GM06990 (cell line): ENCODE data around the gene NCAPD2.
"Not testable (repeated sequence)": the region's sequence is repeated elsewhere in the genome, so short reads cannot be mapped to it uniquely, and the experiment has no call there.

Experiments
- DNase-seq: peaks from one replicate; pipeline ENCODE4 v3.0.0-alpha.2; 2011; ENCODE audit not compliant: insufficient read length; ENCODE audit errors: extremely low read depth
- H3K27me3 ChIP-seq: replicated peaks from 2 replicates; pipeline ENCODE4 v1.6.0; 2011; ENCODE audit warnings: low read length; ENCODE audit not compliant: control insufficient read depth, insufficient read depth
- H3K36me3 ChIP-seq: 2 replicates; pipeline ENCODE4 v1.5.1; 2011; ENCODE audit warnings: low read length; ENCODE audit not compliant: control insufficient read depth, insufficient read depth
- H3K4me3 ChIP-seq: replicated peaks from 2 replicates; pipeline ENCODE4 v1.5.1; 2011; ENCODE audit warnings: low read depth, mild to moderate bottlenecking, control low read depth, low read length
- TF ChIP-seq, protein P1 (sequence below): IDR thresholded peaks from 2 replicates; pipeline ENCODE4 v1.5.1; 2011; ENCODE audit warnings: low read length, control low read depth, mild to moderate bottlenecking, inconsistent platforms; ENCODE audit not compliant: insufficient read depth, poor library complexity, severe bottlenecking

The NCAPD2 gene

DNA sequence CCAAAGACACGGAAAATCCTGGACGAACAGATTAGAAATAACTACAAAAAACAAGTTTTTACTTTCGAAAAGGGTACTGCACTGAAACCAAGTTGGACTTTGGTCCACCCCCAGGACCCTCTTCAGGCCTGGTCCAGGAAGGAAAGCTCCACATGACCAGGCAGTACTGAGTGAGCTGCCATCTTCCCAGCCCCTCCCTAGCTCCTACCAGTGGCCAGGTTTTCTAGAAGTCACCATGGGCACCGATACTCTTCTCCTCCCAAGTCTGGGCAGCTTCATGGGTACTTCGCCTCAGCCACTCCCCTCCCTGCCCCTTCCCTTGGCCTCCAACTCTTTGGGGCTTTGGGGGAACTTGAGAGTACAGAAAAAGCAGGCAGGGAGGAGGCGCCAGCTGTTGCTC lies 30.0 kb upstream of the NCAPD2 start:
- TF ChIP-seq, protein P1, sequence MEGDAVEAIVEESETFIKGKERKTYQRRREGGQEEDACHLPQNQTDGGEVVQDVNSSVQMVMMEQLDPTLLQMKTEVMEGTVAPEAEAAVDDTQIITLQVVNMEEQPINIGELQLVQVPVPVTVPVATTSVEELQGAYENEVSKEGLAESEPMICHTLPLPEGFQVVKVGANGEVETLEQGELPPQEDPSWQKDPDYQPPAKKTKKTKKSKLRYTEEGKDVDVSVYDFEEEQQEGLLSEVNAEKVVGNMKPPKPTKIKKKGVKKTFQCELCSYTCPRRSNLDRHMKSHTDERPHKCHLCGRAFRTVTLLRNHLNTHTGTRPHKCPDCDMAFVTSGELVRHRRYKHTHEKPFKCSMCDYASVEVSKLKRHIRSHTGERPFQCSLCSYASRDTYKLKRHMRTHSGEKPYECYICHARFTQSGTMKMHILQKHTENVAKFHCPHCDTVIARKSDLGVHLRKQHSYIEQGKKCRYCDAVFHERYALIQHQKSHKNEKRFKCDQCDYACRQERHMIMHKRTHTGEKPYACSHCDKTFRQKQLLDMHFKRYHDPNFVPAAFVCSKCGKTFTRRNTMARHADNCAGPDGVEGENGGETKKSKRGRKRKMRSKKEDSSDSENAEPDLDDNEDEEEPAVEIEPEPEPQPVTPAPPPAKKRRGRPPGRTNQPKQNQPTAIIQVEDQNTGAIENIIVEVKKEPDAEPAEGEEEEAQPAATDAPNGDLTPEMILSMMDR: no peak
- Histone ChIP-seq H3K36me3 (peaks cover 41% of the 10 kb centered on the region), H3K27me3 (no peaks in the 10 kb centered on the region), H3K4me3 (no peak overlapping the region)
- DNase-seq: no peak

DNA sequence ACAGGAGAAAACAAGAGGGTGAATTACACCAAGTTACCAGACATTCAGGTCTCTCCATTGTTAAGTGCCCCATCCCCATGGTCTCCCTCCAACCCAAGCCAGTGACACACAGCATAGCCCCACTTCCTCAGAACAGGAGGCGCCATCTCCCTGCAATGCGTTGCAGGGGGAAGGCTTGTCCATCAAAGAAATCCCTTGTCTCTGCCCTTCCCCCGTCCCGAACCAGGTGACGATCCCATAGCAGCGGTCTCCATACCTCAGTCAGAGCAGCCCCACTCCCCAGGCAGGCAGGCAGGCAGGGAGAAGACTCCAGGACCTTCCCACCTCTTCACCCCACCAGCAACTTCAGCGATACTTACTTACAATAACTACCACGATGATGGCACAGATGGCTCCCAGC lies 29.4 kb upstream of the NCAPD2 start:
- no peak for DNase-seq
- Histone ChIP-seq H3K36me3 (peaks cover 40% of the 10 kb centered on the region), H3K4me3 (no peak overlapping the region), H3K27me3 (no peaks in the 10 kb centered on the region)
- TF ChIP-seq, protein P1: no peak

DNA sequence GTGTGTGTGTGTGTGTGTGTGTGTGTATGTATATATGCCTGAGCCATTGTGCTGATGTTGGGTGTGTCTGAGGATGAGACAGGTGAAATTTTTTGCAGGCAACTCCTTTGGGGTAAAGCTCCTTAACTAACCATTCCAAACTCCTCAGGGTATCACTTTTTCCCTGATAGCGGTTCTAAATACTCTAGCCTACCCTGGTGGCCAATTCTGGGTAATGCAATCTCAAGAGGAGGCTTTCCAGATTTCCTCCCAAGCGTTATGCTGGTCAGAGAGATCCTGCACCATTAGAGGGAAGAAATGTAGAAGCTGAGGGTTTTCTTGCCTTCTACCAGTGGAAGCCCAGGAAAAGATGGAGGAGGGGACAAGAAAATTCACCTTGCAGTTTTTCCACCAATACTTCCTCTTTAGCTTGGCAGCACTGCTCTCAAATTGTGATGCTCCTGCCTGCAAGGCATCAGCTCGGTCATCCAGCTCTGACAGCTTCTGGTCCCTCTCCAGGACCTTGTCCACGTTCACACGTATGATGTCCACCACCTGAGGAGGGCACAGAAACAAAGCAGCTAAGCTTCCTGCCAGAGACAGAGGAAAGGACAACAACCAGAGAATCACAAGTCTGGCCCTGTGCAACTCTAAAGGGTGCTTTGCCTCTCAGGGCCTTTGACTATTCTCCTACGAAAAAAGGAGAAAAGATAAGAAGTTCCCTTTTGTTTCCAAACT lies 28.3 kb upstream of the NCAPD2 start:
- no peak for DNase-seq
- Histone ChIP-seq H3K4me3 (no peak overlapping the region), H3K36me3 (peaks cover 38% of the 10 kb centered on the region), H3K27me3 (no peaks in the 10 kb centered on the region)
- TF ChIP-seq, protein P1: peak; percentile 89

DNA sequence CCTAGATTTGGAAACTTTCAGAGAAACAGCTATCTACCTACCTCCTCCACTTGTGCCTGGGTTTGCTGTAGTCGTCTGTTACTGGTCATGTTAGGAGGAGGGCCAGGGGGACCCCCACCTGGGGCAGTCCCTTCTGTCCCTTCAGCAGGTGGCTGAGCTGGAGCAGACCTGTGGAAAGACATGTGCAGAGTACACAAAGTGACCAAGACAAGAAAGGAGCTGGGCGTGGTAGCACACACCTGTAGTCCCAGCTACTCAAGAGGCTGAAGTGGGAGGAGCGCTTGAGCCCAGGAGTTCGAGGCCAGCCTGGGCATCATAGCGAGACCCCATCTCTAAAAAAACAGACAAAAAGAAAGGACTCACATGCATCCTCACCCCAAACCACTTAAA lies 27.7 kb upstream of the NCAPD2 start:
- TF ChIP-seq, protein P1: no peak

DNA sequence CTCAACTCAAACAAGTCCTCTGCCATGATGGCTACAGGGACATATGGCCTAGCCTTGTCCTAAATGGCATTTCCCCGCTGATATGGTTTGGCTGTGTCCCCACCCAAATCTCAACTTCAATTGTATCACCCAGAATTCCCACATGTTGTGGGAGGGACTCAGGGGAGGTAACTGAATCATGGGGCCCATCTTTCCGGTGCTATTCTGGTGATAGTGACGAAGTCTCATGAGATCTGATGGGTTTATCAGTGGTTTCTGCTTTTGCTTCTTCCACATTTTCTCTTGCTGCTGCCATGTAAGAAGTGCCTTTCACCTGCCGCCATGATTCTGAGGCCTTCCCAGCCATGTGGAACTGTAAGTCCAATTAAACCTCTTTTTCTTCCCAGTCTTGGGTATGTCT lies 27.2 kb upstream of the NCAPD2 start:
- H3K4me3 ChIP-seq, DNase-seq, H3K27me3 ChIP-seq: not testable (repeated sequence)
- H3K36me3 ChIP-seq: peaks cover 36% of the 10 kb centered on the region

More for the DNA sequence above, 27.7 kb upstream of the NCAPD2 start:
- DNase-seq: no peak
- Histone ChIP-seq H3K4me3 (no peak overlapping the region), H3K36me3 (peaks cover 36% of the 10 kb centered on the region), H3K27me3 (no peaks in the 10 kb centered on the region)

DNA sequence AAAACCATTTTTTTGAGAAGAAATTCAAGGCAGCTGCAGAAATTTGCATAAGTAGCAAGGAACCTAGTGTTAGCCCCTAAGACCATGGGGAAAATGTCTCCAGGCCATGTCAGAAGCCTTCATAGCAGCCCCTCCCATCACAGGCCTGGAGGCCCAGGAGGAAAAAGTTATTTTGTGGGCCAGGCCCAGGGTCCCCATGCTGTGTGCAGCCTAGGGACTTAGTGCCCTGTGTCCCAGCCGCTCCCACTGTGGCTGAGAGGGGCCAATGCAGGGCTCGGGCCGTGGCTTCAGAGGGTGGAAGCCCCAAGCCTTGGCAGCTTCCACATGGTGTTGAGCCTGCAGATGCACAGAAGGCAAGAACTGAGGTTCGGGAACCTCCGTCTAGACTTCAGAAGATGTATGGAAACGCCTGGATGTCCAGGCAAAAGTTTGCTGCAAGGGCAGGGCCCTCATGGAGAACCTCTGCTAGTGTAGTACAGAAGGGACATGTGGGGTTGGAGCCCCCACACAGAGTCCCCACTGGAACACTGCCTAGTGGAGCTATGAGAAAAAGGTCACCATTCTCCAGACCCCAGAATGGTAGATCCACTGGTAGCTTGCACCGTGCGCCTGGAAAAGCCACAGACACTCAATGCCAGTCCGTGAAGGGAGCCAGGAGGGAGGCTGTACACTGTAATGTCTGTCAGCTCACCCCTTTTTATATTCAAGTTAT lies 26.2 kb upstream of the NCAPD2 start:
- peaks cover 32% of the 10 kb centered on the region for H3K36me3 ChIP-seq
- DNase-seq, H3K27me3 ChIP-seq, H3K4me3 ChIP-seq: not testable (repeated sequence)
